Measurements from ENCODE around the gene OR2Z1. TPM values are rescaled to one million over a fixed set of nuclear protein-coding genes. Genes with fewer than 3 reads are reported as not detected.

The OR2Z1 gene
- total RNA-seq, 1 experiment from 2014 or later: not detected

GRCh38 chr19:8682472-8682871 lies 39.0 kb upstream of the OR2Z1 start:
- TF ChIP-seq GRHL2 (CRISPR knock-in tag; IDR thresholded peaks at IDR 0.05; ENCODE audit: insufficient replicate concordance, severe bottlenecking): no peak
- no peak for TF ChIP-seq NFATC4 (CRISPR knock-in tag; IDR thresholded peaks at IDR 0.05)
- TF ChIP-seq, protein P1, sequence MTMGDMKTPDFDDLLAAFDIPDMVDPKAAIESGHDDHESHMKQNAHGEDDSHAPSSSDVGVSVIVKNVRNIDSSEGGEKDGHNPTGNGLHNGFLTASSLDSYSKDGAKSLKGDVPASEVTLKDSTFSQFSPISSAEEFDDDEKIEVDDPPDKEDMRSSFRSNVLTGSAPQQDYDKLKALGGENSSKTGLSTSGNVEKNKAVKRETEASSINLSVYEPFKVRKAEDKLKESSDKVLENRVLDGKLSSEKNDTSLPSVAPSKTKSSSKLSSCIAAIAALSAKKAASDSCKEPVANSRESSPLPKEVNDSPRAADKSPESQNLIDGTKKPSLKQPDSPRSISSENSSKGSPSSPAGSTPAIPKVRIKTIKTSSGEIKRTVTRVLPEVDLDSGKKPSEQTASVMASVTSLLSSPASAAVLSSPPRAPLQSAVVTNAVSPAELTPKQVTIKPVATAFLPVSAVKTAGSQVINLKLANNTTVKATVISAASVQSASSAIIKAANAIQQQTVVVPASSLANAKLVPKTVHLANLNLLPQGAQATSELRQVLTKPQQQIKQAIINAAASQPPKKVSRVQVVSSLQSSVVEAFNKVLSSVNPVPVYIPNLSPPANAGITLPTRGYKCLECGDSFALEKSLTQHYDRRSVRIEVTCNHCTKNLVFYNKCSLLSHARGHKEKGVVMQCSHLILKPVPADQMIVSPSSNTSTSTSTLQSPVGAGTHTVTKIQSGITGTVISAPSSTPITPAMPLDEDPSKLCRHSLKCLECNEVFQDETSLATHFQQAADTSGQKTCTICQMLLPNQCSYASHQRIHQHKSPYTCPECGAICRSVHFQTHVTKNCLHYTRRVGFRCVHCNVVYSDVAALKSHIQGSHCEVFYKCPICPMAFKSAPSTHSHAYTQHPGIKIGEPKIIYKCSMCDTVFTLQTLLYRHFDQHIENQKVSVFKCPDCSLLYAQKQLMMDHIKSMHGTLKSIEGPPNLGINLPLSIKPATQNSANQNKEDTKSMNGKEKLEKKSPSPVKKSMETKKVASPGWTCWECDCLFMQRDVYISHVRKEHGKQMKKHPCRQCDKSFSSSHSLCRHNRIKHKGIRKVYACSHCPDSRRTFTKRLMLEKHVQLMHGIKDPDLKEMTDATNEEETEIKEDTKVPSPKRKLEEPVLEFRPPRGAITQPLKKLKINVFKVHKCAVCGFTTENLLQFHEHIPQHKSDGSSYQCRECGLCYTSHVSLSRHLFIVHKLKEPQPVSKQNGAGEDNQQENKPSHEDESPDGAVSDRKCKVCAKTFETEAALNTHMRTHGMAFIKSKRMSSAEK (CRISPR knock-in tag; IDR thresholded peaks at IDR 0.05; ENCODE audit: borderline replicate concordance): no peak
- TF ChIP-seq USF2 (CRISPR knock-in tag; IDR thresholded peaks at IDR 0.05): no peak
- no peak for TF ChIP-seq GABPB1 (CRISPR knock-in tag; IDR thresholded peaks at IDR 0.05)
- no peak for TF ChIP-seq PRRX2 (CRISPR knock-in tag; IDR thresholded peaks at IDR 0.05)
- no peak for TF ChIP-seq ERG (CRISPR knock-in tag; IDR thresholded peaks at IDR 0.05)
- no peak for TF ChIP-seq SMAD4 (CRISPR knock-in tag; IDR thresholded peaks at IDR 0.05)
- TF ChIP-seq OVOL2 (CRISPR knock-in tag; IDR thresholded peaks at IDR 0.05; ENCODE audit: borderline replicate concordance): no peak
- no peak for TF ChIP-seq NFYB (CRISPR knock-in tag; conservative IDR thresholded peaks at IDR 0.05; ENCODE audit: low read depth)
- no peak for TF ChIP-seq ZNF281 (CRISPR knock-in tag; IDR thresholded peaks at IDR 0.05)
- no peak for TF ChIP-seq RORB (CRISPR knock-in tag; IDR thresholded peaks at IDR 0.05)
- no peak for TF ChIP-seq ZNF121 (CRISPR knock-in tag; IDR thresholded peaks at IDR 0.05)
- TF ChIP-seq, protein P2, sequence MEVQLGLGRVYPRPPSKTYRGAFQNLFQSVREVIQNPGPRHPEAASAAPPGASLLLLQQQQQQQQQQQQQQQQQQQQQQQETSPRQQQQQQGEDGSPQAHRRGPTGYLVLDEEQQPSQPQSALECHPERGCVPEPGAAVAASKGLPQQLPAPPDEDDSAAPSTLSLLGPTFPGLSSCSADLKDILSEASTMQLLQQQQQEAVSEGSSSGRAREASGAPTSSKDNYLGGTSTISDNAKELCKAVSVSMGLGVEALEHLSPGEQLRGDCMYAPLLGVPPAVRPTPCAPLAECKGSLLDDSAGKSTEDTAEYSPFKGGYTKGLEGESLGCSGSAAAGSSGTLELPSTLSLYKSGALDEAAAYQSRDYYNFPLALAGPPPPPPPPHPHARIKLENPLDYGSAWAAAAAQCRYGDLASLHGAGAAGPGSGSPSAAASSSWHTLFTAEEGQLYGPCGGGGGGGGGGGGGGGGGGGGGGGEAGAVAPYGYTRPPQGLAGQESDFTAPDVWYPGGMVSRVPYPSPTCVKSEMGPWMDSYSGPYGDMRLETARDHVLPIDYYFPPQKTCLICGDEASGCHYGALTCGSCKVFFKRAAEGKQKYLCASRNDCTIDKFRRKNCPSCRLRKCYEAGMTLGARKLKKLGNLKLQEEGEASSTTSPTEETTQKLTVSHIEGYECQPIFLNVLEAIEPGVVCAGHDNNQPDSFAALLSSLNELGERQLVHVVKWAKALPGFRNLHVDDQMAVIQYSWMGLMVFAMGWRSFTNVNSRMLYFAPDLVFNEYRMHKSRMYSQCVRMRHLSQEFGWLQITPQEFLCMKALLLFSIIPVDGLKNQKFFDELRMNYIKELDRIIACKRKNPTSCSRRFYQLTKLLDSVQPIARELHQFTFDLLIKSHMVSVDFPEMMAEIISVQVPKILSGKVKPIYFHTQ (CRISPR knock-in tag; IDR thresholded peaks at IDR 0.05): no peak
- TF ChIP-seq E2F4 (CRISPR knock-in tag; IDR thresholded peaks at IDR 0.05; ENCODE audit: borderline replicate concordance, low read depth): no peak
- TF ChIP-seq ZMAT4 (CRISPR knock-in tag; IDR thresholded peaks at IDR 0.05): no peak
- no peak for DNase-seq (ENCODE audit: low spot score)
- Mint-ChIP-seq H3K27me3 (ENCODE audit: low read depth) (peaks cover 8% of the 10 kb centered on the region), H3K27ac (no peak overlapping the region), H3K9me3 (peaks cover 54% of the 10 kb centered on the region), H3K36me3 (peaks cover 23% of the 10 kb centered on the region), H3K4me1 (no peaks in the 10 kb centered on the region), H3K4me3 (no peak overlapping the region)
- ATAC-seq: no peak
- ChIA-PET POLR2A (no interaction called here), CTCF (no interaction called here)
